Panc1 (cell line): ENCODE results near the gene ASCC3. TPM values are rescaled to one million over a fixed set of nuclear protein-coding genes. Genes with fewer than 3 reads are reported as not detected.

Source experiments
- ATAC-seq: fragments of 200-7000 bp; cut with Tn5 transposase; 2 replicates; pipeline ENCODE4 v1.9.1; 2020; ENCODE audit warnings: mild to moderate bottlenecking, moderate library complexity
- BruUV-seq: library from RNA; stranded (reverse); fragments of 400-500 nt; replicated peaks from 2 replicates; lab custom pipeline; 2021; lab: Mats Ljungman, UMichigan
- CTCF ChIA-PET: fragments of 300-600 bp; sonication (Branson Sonifier 250); formaldehyde crosslinking; loops from one replicate; lab custom pipeline; 2022; ENCODE audit warnings: antibody characterized with exemption; lab: Charles Lee
- POLR2A ChIA-PET: fragments of 300-600 bp; sonication (Branson Sonifier 250); formaldehyde crosslinking; loops from one replicate; lab custom pipeline; 2022; ENCODE audit warnings: antibody characterized with exemption; lab: Charles Lee
- DNase-seq: peaks from one replicate; pipeline ENCODE4 v3.0.0-alpha.2; 2010; ENCODE audit warnings: low read depth, low spot score
- H3K27ac ChIP-seq: 2 replicates; pipeline ENCODE4 v1.5.1; 2011; ENCODE audit warnings: mild to moderate bottlenecking, low read length, inconsistent platforms
- H3K27me3 ChIP-seq: fragments of 200-500 bp; sonication (Bioruptor generic); 2 replicates; pipeline ENCODE4 v1.6.0; 2014; ENCODE audit warnings: low read length, inconsistent platforms; ENCODE audit not compliant: control insufficient read depth, insufficient read depth
- H3K36me3 ChIP-seq: fragments of 200-500 bp; sonication (Bioruptor generic); 2 replicates; pipeline ENCODE4 v1.5.1; 2014; ENCODE audit warnings: inconsistent platforms, mild to moderate bottlenecking, low read length, moderate library complexity; ENCODE audit not compliant: control insufficient read depth, insufficient read depth
- H3K4me1 ChIP-seq: 2 replicates; pipeline ENCODE4 v1.5.1; 2011; ENCODE audit warnings: inconsistent platforms, mild to moderate bottlenecking, low read length, moderate library complexity; ENCODE audit not compliant: control insufficient read depth, insufficient read depth
- H3K4me3 ChIP-seq, 2 experiments: 2 replicates each; pipeline ENCODE4 v1.5.1; 2011 to 2012; ENCODE audit warnings: low read depth in 2 of 2, low read length in 2 of 2, mild to moderate bottlenecking in 2 of 2, inconsistent platforms in 1 of 2, moderate library complexity in 1 of 2
- H3K9me3 ChIP-seq: fragments of 200-500 bp; sonication (Bioruptor generic); 2 replicates; pipeline ENCODE4 v1.5.1; 2014; ENCODE audit warnings: low read depth, mild to moderate bottlenecking, inconsistent platforms, low read length, moderate library complexity; ENCODE audit not compliant: control insufficient read depth, insufficient read depth
- CTCF ChIP-seq: fragments of 450-650 bp; IDR thresholded peaks from 2 replicates; pipeline ENCODE4 v1.5.1; 2017; ENCODE audit warnings: mild to moderate bottlenecking
- POLR2AphosphoS5 ChIP-seq: IDR thresholded peaks from 2 replicates; pipeline ENCODE4 v1.6.1; 2012; ENCODE audit warnings: mild to moderate bottlenecking, low read depth, low read length, moderate library complexity
- REST ChIP-seq, 2 experiments: IDR thresholded peaks; 2 replicates each; pipeline ENCODE4 v1.6.1; 2011 to 2012; ENCODE audit warnings: low read depth in 2 of 2, control low read depth in 1 of 2, low read length in 1 of 2, mild to moderate bottlenecking in 1 of 2, moderate library complexity in 1 of 2; ENCODE audit not compliant: insufficient read depth in 1 of 2
- SIN3A ChIP-seq: IDR thresholded peaks from 2 replicates; pipeline ENCODE4 v1.6.1; 2012; ENCODE audit warnings: low read depth, mild to moderate bottlenecking, low read length, moderate library complexity, borderline replicate concordance; ENCODE audit not compliant: insufficient read depth
- TCF7L2 ChIP-seq: IDR thresholded peaks from 2 replicates; pipeline ENCODE4 v1.6.1; 2011; ENCODE audit warnings: mild to moderate bottlenecking, low read depth, low read length, inconsistent platforms
- in situ Hi-C: cut with HindIII; loops from 2 replicates; pipeline ENCODE4 v1.10.0; 2016; ENCODE audit warnings: low sequenced_read_pairs, low pct_unique_long_range_greater_than_20kb
- intact Hi-C: fragments of 100-400 bp; cut with micrococcal nuclease; formaldehyde crosslinking; loops from one replicate; pipeline ENCODE4 v1.10.0; 2022; ENCODE audit not compliant: unreplicated experiment
- total RNA-seq: library from RNA; stranded (reverse); gene quantifications from one replicate; pipeline ENCODE4 v1.2.1, GENCODE V29; 2021; ENCODE audit not compliant: unreplicated experiment

Gene ASCC3
- total RNA-seq, 1 experiment from 2014 or later, result 46.9 TPM

DNA sequence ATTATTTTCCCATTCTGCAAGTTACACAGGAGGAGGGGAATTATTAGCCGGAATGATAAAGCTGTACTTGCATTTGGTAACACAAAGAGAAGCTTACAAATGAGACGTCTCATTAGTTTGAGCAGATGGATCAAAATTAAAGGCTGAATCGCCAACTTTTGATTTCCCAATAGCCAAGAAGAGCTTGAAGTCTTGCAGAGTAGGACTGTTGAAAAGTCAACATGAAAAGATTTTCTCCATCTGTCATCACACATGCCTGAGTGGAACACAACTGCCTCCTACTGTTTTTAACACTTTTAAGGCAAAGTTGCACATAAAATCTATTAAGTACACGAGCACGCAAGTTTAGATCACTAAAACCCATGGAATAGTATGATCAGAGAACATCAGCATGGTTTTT is 176.2 kb downstream of the ASCC3 start:
- intact Hi-C loops, result no loop called here
- TF ChIP-seq SIN3A, result no peak
- TF ChIP-seq TCF7L2, result no peak
- no peak for TF ChIP-seq REST (IDR thresholded peaks at IDR 0.05; ENCODE audit: insufficient read depth in 1 of 2, low read depth in 2 of 2, low read length in 1 of 2)
- no peak for TF ChIP-seq POLR2AphosphoS5
- no peak for TF ChIP-seq CTCF

GRCh38 chr6:100701728-100702127 is 179.4 kb downstream of the ASCC3 start:
- intact Hi-C loops, result no loop called here
- Histone ChIP-seq H3K27me3 (no peaks in the 10 kb centered on the region), H3K4me3 (no peak overlapping the region), H3K4me1 (no peaks in the 10 kb centered on the region), H3K27ac (no peak overlapping the region), H3K9me3 (peaks cover 7% of the 10 kb centered on the region; the same call in 1 of the 2 replicates), H3K36me3 (no peaks in the 10 kb centered on the region)
- ChIA-PET CTCF (no interaction called here), POLR2A (no interaction called here)
- no peak for ATAC-seq
- DNase-seq, result no peak
- no TSS peak for BruUV-seq
- in situ Hi-C loops, result no loop called here
- TF ChIP-seq REST (IDR thresholded peaks at IDR 0.05; ENCODE audit: insufficient read depth in 1 of 2, low read depth in 2 of 2, low read length in 1 of 2) (no peak), CTCF (no peak), TCF7L2 (no peak), POLR2AphosphoS5 (no peak), SIN3A (no peak)

More for the DNA sequence above, 176.2 kb downstream of the ASCC3 start:
- no peaks in the 10 kb centered on the region for H3K36me3 ChIP-seq
- no TSS peak for BruUV-seq
- H3K4me3 ChIP-seq, result no peak overlapping the region
- no peak for DNase-seq
- ATAC-seq, result no peak
- H3K9me3 ChIP-seq, result peaks cover 7% of the 10 kb centered on the region; the same call in 1 of the 2 replicates
- H3K27me3 ChIP-seq, result no peaks in the 10 kb centered on the region
- POLR2A ChIA-PET, result no interaction called here
- CTCF ChIA-PET, result no interaction called here
- no peak overlapping the region for H3K27ac ChIP-seq
- in situ Hi-C loops, result no loop called here
- no peaks in the 10 kb centered on the region for H3K4me1 ChIP-seq
